Osteoblast (primary cell): ENCODE data around the gene DDI1. TPM values are rescaled to one million over a fixed set of nuclear protein-coding genes. Genes with fewer than 3 reads are reported as not detected.

Experiments used
- DNase-seq: peaks from one replicate; pipeline ENCODE4 v3.0.0; 2011; ENCODE audit warnings: low spot score, mixed read lengths; ENCODE audit not compliant: insufficient read length; ENCODE audit errors: missing footprints
- H2AFZ ChIP-seq: 2 replicates; pipeline ENCODE4 v1.6.0; 2011; ENCODE audit warnings: mild to moderate bottlenecking, low read length
- H3K27ac ChIP-seq: 2 replicates; pipeline ENCODE4 v1.5.1; 2011; ENCODE audit warnings: mild to moderate bottlenecking, low read depth, low read length, moderate library complexity
- H3K27me3 ChIP-seq: 2 replicates; pipeline ENCODE4 v1.6.0; 2012; ENCODE audit warnings: mild to moderate bottlenecking, control low read depth, inconsistent platforms, low read length, moderate library complexity; ENCODE audit not compliant: insufficient read depth
- H3K36me3 ChIP-seq: 2 replicates; pipeline ENCODE4 v1.5.1; 2011; ENCODE audit warnings: mild to moderate bottlenecking, low read length, control low read depth, moderate library complexity; ENCODE audit not compliant: insufficient read depth
- H3K4me1 ChIP-seq: 2 replicates; pipeline ENCODE4 v1.5.1; 2011; ENCODE audit warnings: mild to moderate bottlenecking, low read length, control low read depth, moderate library complexity; ENCODE audit not compliant: insufficient read depth
- H3K4me2 ChIP-seq: 2 replicates; pipeline ENCODE4 v1.6.0; 2011; ENCODE audit warnings: mild to moderate bottlenecking, low read length; ENCODE audit not compliant: insufficient read depth
- H3K4me3 ChIP-seq: fragments of 200-600 bp; sonication (generic); 3 replicates; pipeline ENCODE4 v1.5.1; 2012; ENCODE audit warnings: mild to moderate bottlenecking, low read length, inconsistent platforms; ENCODE audit not compliant: insufficient read depth
- H3K79me2 ChIP-seq: 2 replicates; pipeline ENCODE4 v1.6.0; 2012; ENCODE audit warnings: mild to moderate bottlenecking, low read length, control low read depth, inconsistent platforms; ENCODE audit not compliant: insufficient read depth
- H3K9me3 ChIP-seq: 2 replicates; pipeline ENCODE4 v1.5.1; 2011; ENCODE audit warnings: low read depth, low read length, control low read depth
- H4K20me1 ChIP-seq: 2 replicates; pipeline ENCODE4 v1.6.0; 2012; ENCODE audit warnings: mild to moderate bottlenecking, low read length, control low read depth; ENCODE audit not compliant: insufficient read depth
- total RNA-seq: library from RNA; depleted of rRNA; stranded (reverse); fragments of >200 nt; gene quantifications from 2 replicates; pipeline ENCODE4 v1.2.3, GENCODE V29; 2012
- TF ChIP-seq, protein P1 (sequence below): IDR thresholded peaks from 2 replicates; pipeline ENCODE4 v1.5.1; 2011; ENCODE audit warnings: mild to moderate bottlenecking, low read depth, low read length, moderate library complexity; ENCODE audit errors: extremely low read depth

Gene DDI1
- total RNA-seq, 1 donor: not detected

DNA sequence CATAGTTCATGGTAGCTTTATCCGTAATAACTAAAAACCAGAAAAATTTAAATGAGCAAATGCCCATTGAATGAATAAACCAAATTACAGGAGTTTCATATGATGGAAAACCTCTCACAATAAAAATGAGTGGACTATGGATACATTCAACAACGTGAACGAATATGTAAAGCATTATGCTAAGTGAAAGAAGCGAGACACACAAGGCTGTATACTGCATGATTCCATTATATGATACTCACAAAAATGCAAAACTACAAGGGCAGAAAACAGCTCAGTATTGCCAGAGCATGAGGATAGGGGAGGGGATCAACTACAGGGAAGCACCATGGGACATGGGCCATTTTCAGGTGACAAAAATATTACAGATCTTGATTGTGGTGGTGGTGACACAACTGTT lies 22.2 kb downstream of the DDI1 start:
- Histone ChIP-seq H3K27ac (no peak overlapping the region), H3K4me3 (no peak overlapping the region), H3K9me3 (no peaks in the 10 kb centered on the region), H4K20me1 (no peaks in the 10 kb centered on the region), H3K36me3 (no peaks in the 10 kb centered on the region), H2AFZ (no peak overlapping the region), H3K4me2 (no peak overlapping the region), H3K27me3 (no peaks in the 10 kb centered on the region), H3K79me2 (no peaks in the 10 kb centered on the region), H3K4me1 (no peaks in the 10 kb centered on the region)
- TF ChIP-seq, protein P1, sequence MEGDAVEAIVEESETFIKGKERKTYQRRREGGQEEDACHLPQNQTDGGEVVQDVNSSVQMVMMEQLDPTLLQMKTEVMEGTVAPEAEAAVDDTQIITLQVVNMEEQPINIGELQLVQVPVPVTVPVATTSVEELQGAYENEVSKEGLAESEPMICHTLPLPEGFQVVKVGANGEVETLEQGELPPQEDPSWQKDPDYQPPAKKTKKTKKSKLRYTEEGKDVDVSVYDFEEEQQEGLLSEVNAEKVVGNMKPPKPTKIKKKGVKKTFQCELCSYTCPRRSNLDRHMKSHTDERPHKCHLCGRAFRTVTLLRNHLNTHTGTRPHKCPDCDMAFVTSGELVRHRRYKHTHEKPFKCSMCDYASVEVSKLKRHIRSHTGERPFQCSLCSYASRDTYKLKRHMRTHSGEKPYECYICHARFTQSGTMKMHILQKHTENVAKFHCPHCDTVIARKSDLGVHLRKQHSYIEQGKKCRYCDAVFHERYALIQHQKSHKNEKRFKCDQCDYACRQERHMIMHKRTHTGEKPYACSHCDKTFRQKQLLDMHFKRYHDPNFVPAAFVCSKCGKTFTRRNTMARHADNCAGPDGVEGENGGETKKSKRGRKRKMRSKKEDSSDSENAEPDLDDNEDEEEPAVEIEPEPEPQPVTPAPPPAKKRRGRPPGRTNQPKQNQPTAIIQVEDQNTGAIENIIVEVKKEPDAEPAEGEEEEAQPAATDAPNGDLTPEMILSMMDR: no peak
- DNase-seq: no peak

GRCh38 chr11:104060004-104060794 lies 23.8 kb downstream of the DDI1 start:
- Histone ChIP-seq H3K4me2 (no peak overlapping the region), H3K4me1 (no peaks in the 10 kb centered on the region), H3K4me3 (no peak overlapping the region), H3K9me3 (no peaks in the 10 kb centered on the region), H4K20me1 (no peaks in the 10 kb centered on the region), H2AFZ (no peak overlapping the region), H3K27ac (no peak overlapping the region), H3K36me3 (no peaks in the 10 kb centered on the region), H3K27me3 (no peaks in the 10 kb centered on the region), H3K79me2 (no peaks in the 10 kb centered on the region)
- DNase-seq: no peak
- TF ChIP-seq, protein P1: no peak

DNA sequence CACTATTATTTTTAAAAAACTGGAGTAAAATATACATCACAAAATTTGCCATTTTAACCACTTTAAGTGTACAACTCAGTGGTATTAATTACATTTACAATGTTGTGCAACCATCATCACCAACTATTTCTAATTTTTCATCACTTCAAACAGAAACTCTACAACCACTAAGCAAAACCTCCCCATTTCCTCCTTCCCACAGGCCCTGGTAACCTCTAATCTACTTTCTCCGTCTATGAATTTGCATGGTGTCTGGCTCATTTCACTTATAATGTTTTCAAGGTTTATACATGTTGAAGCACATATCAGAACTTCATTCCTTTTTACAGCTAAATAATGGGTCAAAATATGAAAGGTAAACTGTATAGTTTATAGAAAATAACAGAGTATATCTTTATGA lies 24.4 kb downstream of the DDI1 start:
- no peaks in the 10 kb centered on the region for H3K36me3 ChIP-seq
- H2AFZ ChIP-seq: no peak overlapping the region
- H4K20me1 ChIP-seq: no peaks in the 10 kb centered on the region
- no peaks in the 10 kb centered on the region for H3K9me3 ChIP-seq
- H3K4me1 ChIP-seq: no peaks in the 10 kb centered on the region
- no peaks in the 10 kb centered on the region for H3K79me2 ChIP-seq
- no peaks in the 10 kb centered on the region for H3K27me3 ChIP-seq
- H3K27ac ChIP-seq: no peak overlapping the region
- DNase-seq: no peak
- TF ChIP-seq, protein P1: no peak
- H3K4me2 ChIP-seq: no peak overlapping the region
- no peak overlapping the region for H3K4me3 ChIP-seq

DNA sequence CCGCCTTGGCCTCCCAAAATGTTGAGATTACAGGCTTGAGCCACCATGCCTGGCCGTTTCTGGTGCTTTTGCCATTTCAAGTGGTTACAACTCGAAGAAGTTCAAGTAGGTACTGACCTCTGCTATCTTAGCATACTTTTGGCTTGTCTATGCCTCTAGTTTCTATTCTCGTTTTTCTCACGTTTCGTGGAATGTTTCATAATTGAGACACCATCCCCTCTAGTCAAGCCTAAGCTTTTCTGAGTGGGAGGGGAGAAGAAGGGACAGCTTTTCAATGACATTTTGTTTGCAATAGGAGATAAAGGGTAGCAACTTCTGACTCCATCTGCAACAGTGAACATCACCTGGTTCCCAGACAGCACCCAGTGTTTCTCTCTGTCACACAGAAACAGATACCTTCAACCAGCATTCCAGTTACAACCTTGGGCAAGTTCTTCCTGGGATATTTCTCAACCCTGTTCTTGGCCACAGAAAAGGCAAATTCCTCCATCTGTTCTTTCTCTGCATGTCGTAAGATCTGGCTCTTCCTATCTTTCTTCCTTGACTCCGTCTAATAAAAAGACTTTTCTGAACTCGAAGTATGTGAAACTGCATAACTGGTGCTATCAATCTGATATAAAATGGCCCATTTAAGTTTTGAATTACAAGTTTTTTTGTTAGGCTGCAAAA lies 25.5 kb downstream of the DDI1 start:
- no peaks in the 10 kb centered on the region for H3K9me3 ChIP-seq
- H3K4me2 ChIP-seq: no peak overlapping the region
- no peaks in the 10 kb centered on the region for H4K20me1 ChIP-seq
- DNase-seq: no peak
- no peak overlapping the region for H3K27ac ChIP-seq
- no peaks in the 10 kb centered on the region for H3K79me2 ChIP-seq
- TF ChIP-seq, protein P1: no peak
- H3K27me3 ChIP-seq: no peaks in the 10 kb centered on the region
- no peak overlapping the region for H2AFZ ChIP-seq
- H3K36me3 ChIP-seq: no peaks in the 10 kb centered on the region
- no peaks in the 10 kb centered on the region for H3K4me1 ChIP-seq
- no peak overlapping the region for H3K4me3 ChIP-seq
